ENCODE results near the gene TMEM108.

DNA sequence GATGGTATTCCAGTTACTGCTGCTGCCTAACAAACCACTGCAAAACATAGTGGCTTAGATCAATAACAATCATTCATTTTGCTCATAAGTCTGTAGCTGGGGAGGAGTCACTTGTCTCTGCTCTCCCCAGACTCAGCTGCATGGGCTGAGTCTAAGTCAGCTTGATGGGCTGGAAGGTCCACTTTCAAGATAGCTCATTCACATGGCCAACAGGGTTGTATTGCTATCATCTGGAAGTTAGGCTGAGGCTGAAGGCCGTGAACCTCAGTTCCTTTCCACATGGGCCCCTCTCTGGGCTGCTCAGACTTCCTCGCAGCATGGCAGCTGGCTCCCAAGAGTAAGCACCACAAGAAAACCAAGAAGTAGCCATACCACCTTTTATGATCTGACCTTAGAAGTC is 333.0 kb downstream of the TMEM108 start:
- TF ChIP-seq POLR2A (IDR thresholded peaks at IDR 0.05; ENCODE audit: low read depth, low read length), result no peak
- TF ChIP-seq TAF1 (IDR thresholded peaks at IDR 0.05; ENCODE audit: low read depth, low read length), result no peak
